Endothelial cell of umbilical vein (primary cell): ENCODE data around the gene NR4A1. TPM values are rescaled to one million over a fixed set of nuclear protein-coding genes. Genes with fewer than 3 reads are reported as not detected.

ENCODE experiments used
- BruUV-seq: library from RNA; stranded (reverse); fragments of 400-500 nt; replicated peaks from 2 replicates; lab custom pipeline; 2021; lab: Mats Ljungman, UMichigan
- CTCF ChIA-PET: fragments of 300-600, 350-600 bp; sonication (Branson Sonifier 250); formaldehyde crosslinking; loops from one replicate; lab custom pipeline; 2021; ENCODE audit warnings: antibody characterized with exemption, inconsistent platforms; lab: Charles Lee
- POLR2A ChIA-PET: fragments of 300-600, 350-600 bp; sonication (Branson Sonifier 250); formaldehyde crosslinking; loops from one replicate; lab custom pipeline; 2021; ENCODE audit warnings: antibody characterized with exemption, inconsistent platforms; lab: Charles Lee
- DNase-seq: peaks from one replicate; pipeline ENCODE4 v3.0.0-alpha.2; 2011; ENCODE audit warnings: low read depth, low spot score
- FAIRE-seq: peaks from 2 replicates; lab custom pipeline; 2011; peaks lifted over from hg19 to GRCh38; lab: Jason Lieb, UNC
- H2AFZ ChIP-seq: 2 replicates; pipeline ENCODE4 v1.6.0; 2012; ENCODE audit warnings: low read depth, low read length, control low read depth, inconsistent platforms
- H3K27ac ChIP-seq: 2 replicates; pipeline ENCODE4 v1.5.1; 2011; ENCODE audit warnings: low read depth, mild to moderate bottlenecking, control low read depth, low read length, moderate library complexity; ENCODE audit not compliant: insufficient read depth
- H3K27me3 ChIP-seq, 2 experiments: 2 replicates each; pipeline versions ENCODE4 v1.6.0 to v1.6.1; 2011; ENCODE audit warnings: low read length in 2 of 2, mixed read lengths in 1 of 2; ENCODE audit not compliant: control insufficient read depth in 2 of 2, insufficient read depth in 2 of 2
- H3K36me3 ChIP-seq, 2 experiments: 2 replicates in 1 of 2; 3 replicates in 1 of 2; pipeline ENCODE4 v1.5.1; 2011; ENCODE audit warnings: low read length in 2 of 2, mild to moderate bottlenecking in 1 of 2, moderate library complexity in 1 of 2; ENCODE audit not compliant: control insufficient read depth in 2 of 2, insufficient read depth in 2 of 2; ENCODE audit errors: extremely low read depth in 1 of 2
- H3K4me1 ChIP-seq: 3 replicates; pipeline ENCODE4 v1.5.1; 2011; ENCODE audit warnings: mild to moderate bottlenecking, low read length; ENCODE audit not compliant: control insufficient read depth, insufficient read depth; ENCODE audit errors: extremely low read depth
- H3K4me2 ChIP-seq: 2 replicates; pipeline ENCODE4 v1.6.1; 2011; ENCODE audit warnings: low read length, control low read depth, mixed read lengths; ENCODE audit not compliant: insufficient read depth
- H3K4me3 ChIP-seq, 3 experiments: fragments of 200-600 bp in 1 of 3; sonication (generic), shearing (Covaris generic) in 1 of 3; replicated peaks in 1 of 3; 2 replicates each; pipeline ENCODE4 v1.5.1; 2011 to 2016; ENCODE audit warnings: control low read depth in 3 of 3, low read length in 3 of 3, mild to moderate bottlenecking in 2 of 3, inconsistent platforms in 1 of 3, low read depth in 1 of 3, moderate library complexity in 1 of 3; ENCODE audit not compliant: insufficient read depth in 1 of 3
- H3K79me2 ChIP-seq: 2 replicates; pipeline ENCODE4 v1.6.0; 2012; ENCODE audit warnings: low read length, inconsistent platforms; ENCODE audit not compliant: control insufficient read depth, insufficient read depth
- H3K9ac ChIP-seq: replicated peaks from 2 replicates; pipeline ENCODE3; 2011; ENCODE audit warnings: low read length, control low read depth; ENCODE audit not compliant: insufficient read depth; ENCODE audit errors: extremely low read depth
- H3K9me1 ChIP-seq: replicated peaks from 3 replicates; pipeline ENCODE4 v1.6.0; 2011; ENCODE audit warnings: mild to moderate bottlenecking, low read length; ENCODE audit not compliant: control insufficient read depth, insufficient read depth; ENCODE audit errors: extremely low read depth
- H3K9me3 ChIP-seq: replicated peaks from 2 replicates; pipeline ENCODE4 v1.5.1; 2012; ENCODE audit warnings: low read length, inconsistent platforms; ENCODE audit not compliant: control insufficient read depth, insufficient read depth
- H4K20me1 ChIP-seq: replicated peaks from 2 replicates; pipeline ENCODE3; 2011; ENCODE audit warnings: mild to moderate bottlenecking, low read length; ENCODE audit not compliant: control insufficient read depth, insufficient read depth; ENCODE audit errors: extremely low read depth
- CTCF ChIP-seq, 2 donors: IDR thresholded peaks; 1 replicate in 1 of 2; 2 replicates in 1 of 2; pipeline ENCODE4 v1.5.1; 2011; ENCODE audit warnings: low read length in 2 of 2, mild to moderate bottlenecking in 2 of 2, moderate library complexity in 2 of 2, control low read depth in 1 of 2, inconsistent platforms in 1 of 2, low read depth in 1 of 2; ENCODE audit not compliant: insufficient read depth in 1 of 2; ENCODE audit errors: extremely low read depth in 1 of 2
- GATA2 ChIP-seq: IDR thresholded peaks from 2 replicates; pipeline ENCODE4 v1.7.0; 2011; ENCODE audit warnings: low read depth, mild to moderate bottlenecking, moderate library complexity, mixed read lengths, low read length; ENCODE audit not compliant: insufficient read length, insufficient read depth
- dilution Hi-C: fragments of 300-500 bp; cut with MboI; formaldehyde crosslinking; loops from one replicate; pipeline ENCODE4 v1.15.0; 2019; ENCODE audit warnings: low sequenced_read_pairs; ENCODE audit not compliant: extremely low pct_ligation_motif_present
- intact Hi-C: fragments of 100-400 bp; cut with micrococcal nuclease; formaldehyde crosslinking; loops from one replicate; pipeline ENCODE4 v1.10.0; 2022
- polyA plus RNA-seq, 4 experiments: library from polyadenylated mRNA; depleted of rRNA in 3 of 4; stranded (reverse) in 3 of 4; unstranded in 1 of 4; fragments of >200 nt; gene quantifications; 2 replicates each; pipeline versions ENCODE4 v1.2.1 to v1.2.3, GENCODE V29; 2011 to 2012; ENCODE audit warnings: missing spikeins in 1 of 4
- total RNA-seq: library from RNA; stranded (reverse); gene quantifications from 2 replicates; pipeline ENCODE4 v1.2.3, GENCODE V29; 2021

The NR4A1 gene
- total and polyA plus RNA-seq, 2 donors (not counting 3 experiments of a cell fraction or from before 2014, with no cell fraction given) = 6.8 to 18.2 TPM

DNA sequence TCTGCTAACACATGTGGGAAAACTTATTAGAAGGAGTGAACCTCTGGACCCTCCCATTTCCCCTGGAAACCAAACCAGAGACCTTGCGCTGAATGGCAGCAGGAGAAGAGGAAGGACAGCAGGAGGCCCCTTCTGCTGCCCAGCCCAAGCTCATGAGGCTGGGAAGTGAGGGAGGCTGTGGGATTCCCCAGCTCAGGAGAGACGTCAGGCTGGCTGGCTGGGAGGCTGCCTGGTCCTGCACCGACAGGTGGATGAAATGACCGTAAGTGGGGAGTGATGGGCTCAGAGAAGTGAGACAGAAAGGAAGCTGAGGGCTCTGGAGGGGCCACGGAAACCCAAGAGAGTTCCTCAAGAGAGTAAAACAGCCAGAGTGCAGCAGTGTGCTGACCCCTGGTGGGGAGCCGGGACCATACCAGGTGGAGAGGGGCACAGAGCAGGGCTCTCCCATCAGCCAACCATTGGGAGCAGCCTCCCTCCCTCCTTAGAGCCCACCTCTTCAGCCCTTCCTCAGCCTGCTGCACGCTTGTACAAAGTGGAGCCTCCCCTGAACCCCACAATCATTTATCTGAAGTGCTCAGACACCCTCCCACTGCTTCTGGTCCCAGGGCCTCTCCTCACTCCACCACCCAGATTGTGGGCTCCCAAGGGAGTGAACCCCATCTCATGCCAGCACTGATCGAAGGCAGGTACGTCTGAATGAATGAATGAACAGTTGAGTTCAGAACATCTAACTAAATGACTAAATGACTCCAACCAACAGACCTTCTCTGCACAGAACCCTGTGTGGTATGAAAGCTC lies 30.5 kb upstream of the NR4A1 start:
- ChIA-PET CTCF (interaction anchor here (0.5 to 13.1 kb wide), 19 partner anchors 8 to 487 kb away, joined by 3 to 946 read pairs (median 4); partner anchors contain the start of genes NR4A1 and TAMALIN), POLR2A (interaction anchor here (3.3 to 12.4 kb wide), 2 partner anchors 11 to 15 kb away, joined by 30 to 221 read pairs; partner anchors contain the start of gene TAMALIN)
- Histone ChIP-seq H3K4me1 (peaks cover 29% of the 10 kb centered on the region), H2AFZ (peak overlapping the region; percentile 67), H3K27me3 (no peaks in the 10 kb centered on the region), H3K9me1 (no peaks in the 10 kb centered on the region), H3K4me3 (no peak overlapping the region), H3K27ac (no peak overlapping the region), H3K36me3 (peaks cover 0 to 5% of the 10 kb centered on the region in 2 experiments), H3K79me2 (no peaks in the 10 kb centered on the region), H3K4me2 (no peak overlapping the region), H3K9ac (no peak overlapping the region), H4K20me1 (no peaks in the 10 kb centered on the region), H3K9me3 (no peaks in the 10 kb centered on the region)
- intact Hi-C loops (loop anchor here (1.0 kb wide), 4 partner anchors 10 to 128 kb away; no protein-coding TSS in a partner anchor), dilution Hi-C loops (no loop called here)
- peak; percentile 82 to 94 for TF ChIP-seq CTCF (IDR thresholded peaks at IDR 0.05; ENCODE audit: extremely low read depth in 1 of 2, insufficient read depth in 1 of 2, low read depth in 1 of 2, low read length in 2 of 2)
- TF ChIP-seq GATA2 = no peak
- peak; percentile 85 for FAIRE-seq
- DNase-seq = peak; percentile 66
- BruUV-seq = no TSS peak
